ENCODE data around the gene DYRK1B.

The DYRK1B gene

DNA sequence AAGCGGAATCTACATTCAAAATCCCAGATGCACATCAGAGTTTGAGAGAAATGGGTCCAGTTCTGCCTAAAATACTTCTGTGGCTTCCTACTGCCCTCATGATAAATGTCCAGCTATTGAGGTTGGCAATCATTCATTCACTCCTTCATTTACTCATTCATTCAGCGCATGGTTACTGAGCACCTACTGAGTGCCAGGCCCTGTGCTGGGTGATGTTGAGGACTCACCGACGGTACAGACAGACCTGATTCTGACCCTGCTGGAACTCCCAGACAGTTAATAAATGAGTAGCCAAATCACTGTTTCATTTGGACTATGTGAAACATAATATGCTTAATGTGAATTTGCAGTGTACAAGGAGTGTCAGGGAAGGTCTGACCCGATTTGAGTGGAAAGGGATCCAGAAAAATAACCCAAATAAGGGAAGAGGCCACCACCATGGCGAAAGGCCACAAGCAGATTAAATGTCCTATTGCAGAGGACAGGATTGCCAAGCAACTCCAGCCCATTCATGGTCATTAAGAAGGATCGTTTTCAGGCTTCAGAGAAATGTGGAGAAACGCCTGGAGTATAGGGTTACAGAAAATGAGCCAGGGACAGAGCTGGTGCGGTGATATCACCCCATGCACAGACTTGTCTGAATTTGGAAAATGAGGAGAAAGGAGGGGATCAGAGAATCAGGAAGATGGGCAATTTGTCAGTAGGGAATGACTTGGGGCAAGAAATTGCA, 20.5 kb downstream of the DYRK1B start (continued):
- TF ChIP-seq ZNF501 (tag by site-specific recombination; IDR thresholded peaks at IDR 0.05) (no peak), ZNF239 (tag by site-specific recombination; IDR thresholded peaks at IDR 0.05) (no peak), ZNF16 (tag by site-specific recombination; IDR thresholded peaks at IDR 0.05; ENCODE audit: low read depth) (no peak), ZNF623 (tag by site-specific recombination; IDR thresholded peaks at IDR 0.05) (no peak), ZNF521 (tag by site-specific recombination; IDR thresholded peaks at IDR 0.05) (no peak), ZNF223 (tag by site-specific recombination; IDR thresholded peaks at IDR 0.05) (no peak), ZNF621 (tag by site-specific recombination; IDR thresholded peaks at IDR 0.05) (no peak), ZNF311 (tag by site-specific recombination; IDR thresholded peaks at IDR 0.05; ENCODE audit: borderline replicate concordance) (no peak), ZNF549 (tag by site-specific recombination; IDR thresholded peaks at IDR 0.05) (no peak), ZNF211 (tag by site-specific recombination; IDR thresholded peaks at IDR 0.05; ENCODE audit: low read depth) (no peak), HOXD13 (CRISPR knock-in tag; IDR thresholded peaks at IDR 0.05; ENCODE audit: borderline replicate concordance) (no peak), OSR2 (tag by site-specific recombination; IDR thresholded peaks at IDR 0.05) (no peak), ZNF561 (tag by site-specific recombination; IDR thresholded peaks at IDR 0.05; ENCODE audit: borderline replicate concordance) (no peak), ZNF155 (tag by site-specific recombination; IDR thresholded peaks at IDR 0.05) (no peak), REPIN1 (tag by site-specific recombination; IDR thresholded peaks at IDR 0.05; ENCODE audit: low read depth) (no peak), ZNF558 (tag by site-specific recombination; IDR thresholded peaks at IDR 0.05) (no peak; the same call in 1 of the 2 replicates), ZNF510 (tag by site-specific recombination; IDR thresholded peaks at IDR 0.05; ENCODE audit: insufficient replicate concordance) (no peak), ZBTB1 (tag by site-specific recombination; IDR thresholded peaks at IDR 0.05) (no peak), TCF7L2 (IDR thresholded peaks at IDR 0.05; ENCODE audit: borderline replicate concordance, low read depth, low read length) (no peak), SCRT1 (tag by site-specific recombination; IDR thresholded peaks at IDR 0.05; ENCODE audit: borderline replicate concordance) (no peak), ZNF843 (tag by site-specific recombination; IDR thresholded peaks at IDR 0.05) (no peak), ZNF548 (tag by site-specific recombination; IDR thresholded peaks at IDR 0.05) (no peak; the same call in 1 of the 2 replicates)
- TF ChIP-seq, protein P1, sequence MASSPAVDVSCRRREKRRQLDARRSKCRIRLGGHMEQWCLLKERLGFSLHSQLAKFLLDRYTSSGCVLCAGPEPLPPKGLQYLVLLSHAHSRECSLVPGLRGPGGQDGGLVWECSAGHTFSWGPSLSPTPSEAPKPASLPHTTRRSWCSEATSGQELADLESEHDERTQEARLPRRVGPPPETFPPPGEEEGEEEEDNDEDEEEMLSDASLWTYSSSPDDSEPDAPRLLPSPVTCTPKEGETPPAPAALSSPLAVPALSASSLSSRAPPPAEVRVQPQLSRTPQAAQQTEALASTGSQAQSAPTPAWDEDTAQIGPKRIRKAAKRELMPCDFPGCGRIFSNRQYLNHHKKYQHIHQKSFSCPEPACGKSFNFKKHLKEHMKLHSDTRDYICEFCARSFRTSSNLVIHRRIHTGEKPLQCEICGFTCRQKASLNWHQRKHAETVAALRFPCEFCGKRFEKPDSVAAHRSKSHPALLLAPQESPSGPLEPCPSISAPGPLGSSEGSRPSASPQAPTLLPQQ (tag by site-specific recombination; IDR thresholded peaks at IDR 0.05), result no peak
- TF ChIP-seq, protein P2, sequence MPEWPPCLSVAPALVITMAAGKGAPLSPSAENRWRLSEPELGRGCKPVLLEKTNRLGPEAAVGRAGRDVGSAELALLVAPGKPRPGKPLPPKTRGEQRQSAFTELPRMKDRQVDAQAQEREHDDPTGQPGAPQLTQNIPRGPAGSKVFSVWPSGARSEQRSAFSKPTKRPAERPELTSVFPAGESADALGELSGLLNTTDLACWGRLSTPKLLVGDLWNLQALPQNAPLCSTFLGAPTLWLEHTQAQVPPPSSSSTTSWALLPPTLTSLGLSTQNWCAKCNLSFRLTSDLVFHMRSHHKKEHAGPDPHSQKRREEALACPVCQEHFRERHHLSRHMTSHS (tag by site-specific recombination; IDR thresholded peaks at IDR 0.05), result no peak
- TF ChIP-seq, protein P3, sequence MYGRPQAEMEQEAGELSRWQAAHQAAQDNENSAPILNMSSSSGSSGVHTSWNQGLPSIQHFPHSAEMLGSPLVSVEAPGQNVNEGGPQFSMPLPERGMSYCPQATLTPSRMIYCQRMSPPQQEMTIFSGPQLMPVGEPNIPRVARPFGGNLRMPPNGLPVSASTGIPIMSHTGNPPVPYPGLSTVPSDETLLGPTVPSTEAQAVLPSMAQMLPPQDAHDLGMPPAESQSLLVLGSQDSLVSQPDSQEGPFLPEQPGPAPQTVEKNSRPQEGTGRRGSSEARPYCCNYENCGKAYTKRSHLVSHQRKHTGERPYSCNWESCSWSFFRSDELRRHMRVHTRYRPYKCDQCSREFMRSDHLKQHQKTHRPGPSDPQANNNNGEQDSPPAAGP (tag by site-specific recombination; IDR thresholded peaks at IDR 0.05), result peak; percentile 84
- TF ChIP-seq, protein P4, sequence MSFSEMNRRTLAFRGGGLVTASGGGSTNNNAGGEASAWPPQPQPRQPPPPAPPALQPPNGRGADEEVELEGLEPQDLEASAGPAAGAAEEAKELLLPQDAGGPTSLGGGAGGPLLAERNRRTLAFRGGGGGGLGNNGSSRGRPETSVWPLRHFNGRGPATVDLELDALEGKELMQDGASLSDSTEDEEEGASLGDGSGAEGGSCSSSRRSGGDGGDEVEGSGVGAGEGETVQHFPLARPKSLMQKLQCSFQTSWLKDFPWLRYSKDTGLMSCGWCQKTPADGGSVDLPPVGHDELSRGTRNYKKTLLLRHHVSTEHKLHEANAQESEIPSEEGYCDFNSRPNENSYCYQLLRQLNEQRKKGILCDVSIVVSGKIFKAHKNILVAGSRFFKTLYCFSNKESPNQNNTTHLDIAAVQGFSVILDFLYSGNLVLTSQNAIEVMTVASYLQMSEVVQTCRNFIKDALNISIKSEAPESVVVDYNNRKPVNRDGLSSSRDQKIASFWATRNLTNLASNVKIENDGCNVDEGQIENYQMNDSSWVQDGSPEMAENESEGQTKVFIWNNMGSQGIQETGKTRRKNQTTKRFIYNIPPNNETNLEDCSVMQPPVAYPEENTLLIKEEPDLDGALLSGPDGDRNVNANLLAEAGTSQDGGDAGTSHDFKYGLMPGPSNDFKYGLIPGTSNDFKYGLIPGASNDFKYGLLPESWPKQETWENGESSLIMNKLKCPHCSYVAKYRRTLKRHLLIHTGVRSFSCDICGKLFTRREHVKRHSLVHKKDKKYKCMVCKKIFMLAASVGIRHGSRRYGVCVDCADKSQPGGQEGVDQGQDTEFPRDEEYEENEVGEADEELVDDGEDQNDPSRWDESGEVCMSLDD (tag by site-specific recombination; IDR thresholded peaks at IDR 0.05), result no peak
- TF ChIP-seq, protein P5, sequence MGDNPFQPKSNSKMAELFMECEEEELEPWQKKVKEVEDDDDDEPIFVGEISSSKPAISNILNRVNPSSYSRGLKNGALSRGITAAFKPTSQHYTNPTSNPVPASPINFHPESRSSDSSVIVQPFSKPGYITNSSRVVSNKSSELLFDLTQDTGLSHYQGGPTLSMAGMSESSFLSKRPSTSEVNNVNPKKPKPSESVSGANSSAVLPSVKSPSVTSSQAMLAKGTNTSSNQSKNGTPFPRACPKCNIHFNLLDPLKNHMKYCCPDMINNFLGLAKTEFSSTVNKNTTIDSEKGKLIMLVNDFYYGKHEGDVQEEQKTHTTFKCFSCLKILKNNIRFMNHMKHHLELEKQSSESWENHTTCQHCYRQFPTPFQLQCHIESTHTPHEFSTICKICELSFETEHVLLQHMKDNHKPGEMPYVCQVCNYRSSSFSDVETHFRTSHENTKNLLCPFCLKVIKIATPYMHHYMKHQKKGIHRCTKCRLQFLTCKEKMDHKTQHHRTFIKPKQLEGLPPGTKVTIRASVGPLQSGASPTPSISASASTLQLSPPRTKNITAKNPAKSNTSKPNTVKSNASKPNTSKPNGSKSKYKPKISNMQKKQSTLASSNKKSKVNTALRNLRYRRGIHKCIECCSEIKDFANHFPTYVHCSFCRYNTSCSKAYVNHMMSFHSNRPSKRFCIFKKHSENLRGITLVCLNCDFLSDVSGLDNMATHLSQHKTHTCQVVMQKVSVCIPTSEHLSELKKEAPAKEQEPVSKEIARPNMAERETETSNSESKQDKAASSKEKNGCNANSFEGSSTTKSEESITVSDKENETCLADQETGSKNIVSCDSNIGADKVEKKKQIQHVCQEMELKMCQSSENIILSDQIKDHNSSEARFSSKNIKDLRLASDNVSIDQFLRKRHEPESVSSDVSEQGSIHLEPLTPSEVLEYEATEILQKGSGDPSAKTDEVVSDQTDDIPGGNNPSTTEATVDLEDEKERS (tag by site-specific recombination; IDR thresholded peaks at IDR 0.05), result 0 out of 2 replicates have a peak, but pooled peaks have one; percentile 55
- TF ChIP-seq, protein P6, sequence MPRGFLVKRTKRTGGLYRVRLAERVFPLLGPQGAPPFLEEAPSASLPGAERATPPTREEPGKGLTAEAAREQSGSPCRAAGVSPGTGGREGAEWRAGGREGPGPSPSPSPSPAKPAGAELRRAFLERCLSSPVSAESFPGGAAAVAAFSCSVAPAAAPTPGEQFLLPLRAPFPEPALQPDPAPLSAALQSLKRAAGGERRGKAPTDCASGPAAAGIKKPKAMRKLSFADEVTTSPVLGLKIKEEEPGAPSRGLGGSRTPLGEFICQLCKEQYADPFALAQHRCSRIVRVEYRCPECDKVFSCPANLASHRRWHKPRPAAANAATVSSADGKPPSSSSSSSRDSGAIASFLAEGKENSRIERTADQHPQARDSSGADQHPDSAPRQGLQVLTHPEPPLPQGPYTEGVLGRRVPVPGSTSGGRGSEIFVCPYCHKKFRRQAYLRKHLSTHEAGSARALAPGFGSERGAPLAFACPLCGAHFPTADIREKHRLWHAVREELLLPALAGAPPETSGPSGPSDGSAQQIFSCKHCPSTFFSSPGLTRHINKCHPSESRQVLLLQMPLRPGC (tag by site-specific recombination; IDR thresholded peaks at IDR 0.05), result peak; percentile 65; the same call in 1 of the 2 replicates
